HEK293 (cell line): ENCODE measurements around the gene ZNF576.

Experiments used
- HOXA7 ChIP-seq: sonication (generic); formaldehyde crosslinking; IDR thresholded peaks from 2 replicates; pipeline ENCODE4 v1.8.1; 2022; ENCODE audit warnings: missing genetic modification reagents, borderline replicate concordance
- KLF9 ChIP-seq: fragments of 450-650 bp; formaldehyde crosslinking; IDR thresholded peaks from 2 replicates; pipeline ENCODE4 v1.5.1; 2016; ENCODE audit warnings: missing biosample characterization, missing genetic modification characterization, low read depth
- PRDM1 ChIP-seq: fragments of 450-650 bp; formaldehyde crosslinking; IDR thresholded peaks from 2 replicates; pipeline ENCODE4; 2016; ENCODE audit warnings: missing biosample characterization, missing genetic modification characterization
- TCF7L2 ChIP-seq: IDR thresholded peaks from 2 replicates; pipeline ENCODE4 v1.6.1; 2011; ENCODE audit warnings: low read depth, mild to moderate bottlenecking, inconsistent platforms, low read length, moderate library complexity, borderline replicate concordance
- ZNF175 ChIP-seq: fragments of 450-650 bp; formaldehyde crosslinking; IDR thresholded peaks from 2 replicates; pipeline ENCODE4 v1.5.1; 2016; ENCODE audit warnings: missing biosample characterization, missing genetic modification characterization
- ZNF221 ChIP-seq: fragments of 450-650 bp; formaldehyde crosslinking; IDR thresholded peaks from 2 replicates; pipeline ENCODE4 v1.5.1; 2017; ENCODE audit warnings: missing biosample characterization, missing genetic modification characterization, borderline replicate concordance
- ZNF223 ChIP-seq: fragments of 450-650 bp; formaldehyde crosslinking; IDR thresholded peaks from 2 replicates; pipeline ENCODE4 v1.5.1; 2016; ENCODE audit warnings: missing biosample characterization, missing genetic modification characterization
- ZNF23 ChIP-seq: fragments of 450-650 bp; formaldehyde crosslinking; IDR thresholded peaks from 2 replicates; pipeline ENCODE4 v1.5.1; 2016; ENCODE audit warnings: missing biosample characterization, missing genetic modification characterization, borderline replicate concordance
- ZNF24 ChIP-seq: fragments of 450-650 bp; formaldehyde crosslinking; IDR thresholded peaks from 2 replicates; pipeline ENCODE4 v1.5.1; 2016; ENCODE audit warnings: missing biosample characterization, missing genetic modification characterization
- ZNF335 ChIP-seq: fragments of 450-650 bp; formaldehyde crosslinking; conservative IDR thresholded peaks from 2 replicates; pipeline ENCODE4 v1.5.1; 2016; ENCODE audit warnings: missing biosample characterization, missing genetic modification characterization
- ZNF416 ChIP-seq: fragments of 450-650 bp; formaldehyde crosslinking; IDR thresholded peaks from 2 replicates; pipeline ENCODE4 v1.5.1; 2016; ENCODE audit warnings: missing biosample characterization, missing genetic modification characterization
- ZNF510 ChIP-seq: fragments of 450-650 bp; formaldehyde crosslinking; IDR thresholded peaks from 2 replicates; pipeline ENCODE4 v1.5.1; 2018; ENCODE audit warnings: mild to moderate bottlenecking, missing genetic modification characterization, missing biosample characterization; ENCODE audit not compliant: insufficient replicate concordance
- ZNF514 ChIP-seq: fragments of 450-650 bp; formaldehyde crosslinking; IDR thresholded peaks from 2 replicates; pipeline ENCODE4 v1.5.1; 2016; ENCODE audit warnings: missing biosample characterization, missing genetic modification characterization
- ZNF558 ChIP-seq: fragments of 450-650 bp; formaldehyde crosslinking; IDR thresholded peaks from 2 replicates; pipeline ENCODE4 v1.5.1; 2016; ENCODE audit warnings: missing biosample characterization, missing genetic modification characterization
- ZNF621 ChIP-seq: fragments of 450-650 bp; formaldehyde crosslinking; IDR thresholded peaks from 2 replicates; pipeline ENCODE4 v1.5.1; 2017; ENCODE audit warnings: missing biosample characterization, missing genetic modification characterization
- ZNF768 ChIP-seq: fragments of 450-650 bp; formaldehyde crosslinking; IDR thresholded peaks from 2 replicates; pipeline ENCODE4 v1.5.1; 2018; ENCODE audit warnings: missing biosample characterization, mild to moderate bottlenecking, missing genetic modification characterization
- TF ChIP-seq, protein P1 (sequence below): fragments of 450-650 bp; formaldehyde crosslinking; IDR thresholded peaks from 2 replicates; pipeline ENCODE4 v1.5.1; 2016; ENCODE audit warnings: missing biosample characterization, missing genetic modification characterization
- TF ChIP-seq, protein P2 (sequence below): fragments of 450-650 bp; formaldehyde crosslinking; IDR thresholded peaks from 2 replicates; pipeline ENCODE4 v1.5.1; 2016; ENCODE audit warnings: missing biosample characterization, missing genetic modification characterization
- TF ChIP-seq, protein P3 (sequence below): fragments of 450-650 bp; formaldehyde crosslinking; IDR thresholded peaks from 2 replicates; pipeline ENCODE4 v1.5.1; 2016; ENCODE audit warnings: missing biosample characterization, missing genetic modification characterization
- TF ChIP-seq, protein P4 (sequence below): fragments of 450-650 bp; formaldehyde crosslinking; IDR thresholded peaks from 2 replicates; pipeline ENCODE4 v1.5.1; 2016; ENCODE audit warnings: missing biosample characterization, missing genetic modification characterization
- TF ChIP-seq, protein P5 (sequence below): fragments of 450-650 bp; formaldehyde crosslinking; IDR thresholded peaks from 2 replicates; pipeline ENCODE4 v1.5.1; 2016; ENCODE audit warnings: missing biosample characterization, missing genetic modification characterization
- TF ChIP-seq, protein P6 (sequence below): fragments of 450-650 bp; formaldehyde crosslinking; IDR thresholded peaks from 2 replicates; pipeline ENCODE4 v1.5.1; 2016; ENCODE audit warnings: missing biosample characterization, missing genetic modification characterization
- TF ChIP-seq, protein P7 (sequence below): fragments of 450-650 bp; formaldehyde crosslinking; IDR thresholded peaks from 2 replicates; pipeline ENCODE4 v1.5.1; 2016; ENCODE audit warnings: missing biosample characterization, missing genetic modification characterization, borderline replicate concordance
- TF ChIP-seq, protein P8 (sequence below): fragments of 450-650 bp; formaldehyde crosslinking; IDR thresholded peaks from 2 replicates; pipeline ENCODE4 v1.5.1; 2017; ENCODE audit warnings: missing biosample characterization, missing genetic modification characterization

Gene ZNF576

DNA sequence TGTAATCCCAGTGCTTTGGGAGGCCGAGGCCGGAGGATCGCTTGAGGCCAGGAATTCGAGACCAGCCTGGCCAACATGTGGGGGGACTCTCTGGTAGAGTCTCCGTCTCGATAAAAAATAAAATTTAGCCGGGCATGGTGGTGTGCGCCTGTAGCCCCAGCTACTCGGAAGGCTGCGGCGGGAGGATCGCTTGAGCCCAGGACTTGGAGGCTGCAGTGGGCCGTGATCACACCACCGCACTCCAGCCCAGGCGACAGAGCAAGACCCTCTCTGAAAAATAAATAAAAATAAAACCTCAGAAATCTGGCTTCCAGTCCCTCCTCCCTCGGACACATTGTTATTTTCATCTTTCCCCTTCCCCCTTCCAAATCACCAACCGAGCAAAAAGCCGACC is 793 bp upstream of the ZNF576 start (continued):
- TF ChIP-seq, protein P1, sequence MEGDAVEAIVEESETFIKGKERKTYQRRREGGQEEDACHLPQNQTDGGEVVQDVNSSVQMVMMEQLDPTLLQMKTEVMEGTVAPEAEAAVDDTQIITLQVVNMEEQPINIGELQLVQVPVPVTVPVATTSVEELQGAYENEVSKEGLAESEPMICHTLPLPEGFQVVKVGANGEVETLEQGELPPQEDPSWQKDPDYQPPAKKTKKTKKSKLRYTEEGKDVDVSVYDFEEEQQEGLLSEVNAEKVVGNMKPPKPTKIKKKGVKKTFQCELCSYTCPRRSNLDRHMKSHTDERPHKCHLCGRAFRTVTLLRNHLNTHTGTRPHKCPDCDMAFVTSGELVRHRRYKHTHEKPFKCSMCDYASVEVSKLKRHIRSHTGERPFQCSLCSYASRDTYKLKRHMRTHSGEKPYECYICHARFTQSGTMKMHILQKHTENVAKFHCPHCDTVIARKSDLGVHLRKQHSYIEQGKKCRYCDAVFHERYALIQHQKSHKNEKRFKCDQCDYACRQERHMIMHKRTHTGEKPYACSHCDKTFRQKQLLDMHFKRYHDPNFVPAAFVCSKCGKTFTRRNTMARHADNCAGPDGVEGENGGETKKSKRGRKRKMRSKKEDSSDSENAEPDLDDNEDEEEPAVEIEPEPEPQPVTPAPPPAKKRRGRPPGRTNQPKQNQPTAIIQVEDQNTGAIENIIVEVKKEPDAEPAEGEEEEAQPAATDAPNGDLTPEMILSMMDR (tag by site-specific recombination) = peak; percentile 27; the same call in 1 of the 2 replicates
- no peak for TF ChIP-seq ZNF223
- TF ChIP-seq, protein P2, sequence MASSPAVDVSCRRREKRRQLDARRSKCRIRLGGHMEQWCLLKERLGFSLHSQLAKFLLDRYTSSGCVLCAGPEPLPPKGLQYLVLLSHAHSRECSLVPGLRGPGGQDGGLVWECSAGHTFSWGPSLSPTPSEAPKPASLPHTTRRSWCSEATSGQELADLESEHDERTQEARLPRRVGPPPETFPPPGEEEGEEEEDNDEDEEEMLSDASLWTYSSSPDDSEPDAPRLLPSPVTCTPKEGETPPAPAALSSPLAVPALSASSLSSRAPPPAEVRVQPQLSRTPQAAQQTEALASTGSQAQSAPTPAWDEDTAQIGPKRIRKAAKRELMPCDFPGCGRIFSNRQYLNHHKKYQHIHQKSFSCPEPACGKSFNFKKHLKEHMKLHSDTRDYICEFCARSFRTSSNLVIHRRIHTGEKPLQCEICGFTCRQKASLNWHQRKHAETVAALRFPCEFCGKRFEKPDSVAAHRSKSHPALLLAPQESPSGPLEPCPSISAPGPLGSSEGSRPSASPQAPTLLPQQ (tag by site-specific recombination) = no peak
- no peak for TF ChIP-seq TCF7L2
- no peak for TF ChIP-seq ZNF416 (tag by site-specific recombination)
- no peak for TF ChIP-seq ZNF514 (tag by site-specific recombination)
- TF ChIP-seq ZNF335 (tag by site-specific recombination) = no peak
- no peak for TF ChIP-seq ZNF558 (tag by site-specific recombination)
- TF ChIP-seq KLF9 (tag by site-specific recombination) = no peak
- no peak for TF ChIP-seq ZNF510 (tag by site-specific recombination)
- TF ChIP-seq ZNF768 (tag by site-specific recombination) = no peak; the same call in 1 of the 2 replicates
- TF ChIP-seq, protein P3, sequence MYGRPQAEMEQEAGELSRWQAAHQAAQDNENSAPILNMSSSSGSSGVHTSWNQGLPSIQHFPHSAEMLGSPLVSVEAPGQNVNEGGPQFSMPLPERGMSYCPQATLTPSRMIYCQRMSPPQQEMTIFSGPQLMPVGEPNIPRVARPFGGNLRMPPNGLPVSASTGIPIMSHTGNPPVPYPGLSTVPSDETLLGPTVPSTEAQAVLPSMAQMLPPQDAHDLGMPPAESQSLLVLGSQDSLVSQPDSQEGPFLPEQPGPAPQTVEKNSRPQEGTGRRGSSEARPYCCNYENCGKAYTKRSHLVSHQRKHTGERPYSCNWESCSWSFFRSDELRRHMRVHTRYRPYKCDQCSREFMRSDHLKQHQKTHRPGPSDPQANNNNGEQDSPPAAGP = peak; percentile 8; the same call in 1 of the 2 replicates
- TF ChIP-seq ZNF23 (tag by site-specific recombination) = no peak
- TF ChIP-seq, protein P4, sequence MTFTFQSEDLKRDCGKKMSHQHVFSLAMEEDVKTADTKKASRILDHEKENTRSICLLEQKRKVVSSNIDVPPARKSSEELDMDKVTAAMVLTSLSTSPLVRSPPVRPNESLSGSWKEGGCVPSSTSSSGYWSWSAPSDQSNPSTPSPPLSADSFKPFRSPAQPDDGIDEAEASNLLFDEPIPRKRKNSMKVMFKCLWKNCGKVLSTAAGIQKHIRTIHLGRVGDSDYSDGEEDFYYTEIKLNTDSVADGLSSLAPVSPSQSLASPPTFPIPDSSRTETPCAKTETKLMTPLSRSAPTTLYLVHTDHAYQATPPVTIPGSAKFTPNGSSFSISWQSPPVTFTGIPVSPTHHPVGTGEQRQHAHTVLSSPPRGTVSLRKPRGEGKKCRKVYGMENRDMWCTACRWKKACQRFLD (tag by site-specific recombination) = no peak
- no peak for TF ChIP-seq HOXA7 (CRISPR knock-in tag)
- TF ChIP-seq, protein P5, sequence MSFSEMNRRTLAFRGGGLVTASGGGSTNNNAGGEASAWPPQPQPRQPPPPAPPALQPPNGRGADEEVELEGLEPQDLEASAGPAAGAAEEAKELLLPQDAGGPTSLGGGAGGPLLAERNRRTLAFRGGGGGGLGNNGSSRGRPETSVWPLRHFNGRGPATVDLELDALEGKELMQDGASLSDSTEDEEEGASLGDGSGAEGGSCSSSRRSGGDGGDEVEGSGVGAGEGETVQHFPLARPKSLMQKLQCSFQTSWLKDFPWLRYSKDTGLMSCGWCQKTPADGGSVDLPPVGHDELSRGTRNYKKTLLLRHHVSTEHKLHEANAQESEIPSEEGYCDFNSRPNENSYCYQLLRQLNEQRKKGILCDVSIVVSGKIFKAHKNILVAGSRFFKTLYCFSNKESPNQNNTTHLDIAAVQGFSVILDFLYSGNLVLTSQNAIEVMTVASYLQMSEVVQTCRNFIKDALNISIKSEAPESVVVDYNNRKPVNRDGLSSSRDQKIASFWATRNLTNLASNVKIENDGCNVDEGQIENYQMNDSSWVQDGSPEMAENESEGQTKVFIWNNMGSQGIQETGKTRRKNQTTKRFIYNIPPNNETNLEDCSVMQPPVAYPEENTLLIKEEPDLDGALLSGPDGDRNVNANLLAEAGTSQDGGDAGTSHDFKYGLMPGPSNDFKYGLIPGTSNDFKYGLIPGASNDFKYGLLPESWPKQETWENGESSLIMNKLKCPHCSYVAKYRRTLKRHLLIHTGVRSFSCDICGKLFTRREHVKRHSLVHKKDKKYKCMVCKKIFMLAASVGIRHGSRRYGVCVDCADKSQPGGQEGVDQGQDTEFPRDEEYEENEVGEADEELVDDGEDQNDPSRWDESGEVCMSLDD = 0 out of 2 replicates have a peak, but pooled peaks have one; percentile 52
- TF ChIP-seq ZNF221 (tag by site-specific recombination) = no peak
- TF ChIP-seq, protein P6, sequence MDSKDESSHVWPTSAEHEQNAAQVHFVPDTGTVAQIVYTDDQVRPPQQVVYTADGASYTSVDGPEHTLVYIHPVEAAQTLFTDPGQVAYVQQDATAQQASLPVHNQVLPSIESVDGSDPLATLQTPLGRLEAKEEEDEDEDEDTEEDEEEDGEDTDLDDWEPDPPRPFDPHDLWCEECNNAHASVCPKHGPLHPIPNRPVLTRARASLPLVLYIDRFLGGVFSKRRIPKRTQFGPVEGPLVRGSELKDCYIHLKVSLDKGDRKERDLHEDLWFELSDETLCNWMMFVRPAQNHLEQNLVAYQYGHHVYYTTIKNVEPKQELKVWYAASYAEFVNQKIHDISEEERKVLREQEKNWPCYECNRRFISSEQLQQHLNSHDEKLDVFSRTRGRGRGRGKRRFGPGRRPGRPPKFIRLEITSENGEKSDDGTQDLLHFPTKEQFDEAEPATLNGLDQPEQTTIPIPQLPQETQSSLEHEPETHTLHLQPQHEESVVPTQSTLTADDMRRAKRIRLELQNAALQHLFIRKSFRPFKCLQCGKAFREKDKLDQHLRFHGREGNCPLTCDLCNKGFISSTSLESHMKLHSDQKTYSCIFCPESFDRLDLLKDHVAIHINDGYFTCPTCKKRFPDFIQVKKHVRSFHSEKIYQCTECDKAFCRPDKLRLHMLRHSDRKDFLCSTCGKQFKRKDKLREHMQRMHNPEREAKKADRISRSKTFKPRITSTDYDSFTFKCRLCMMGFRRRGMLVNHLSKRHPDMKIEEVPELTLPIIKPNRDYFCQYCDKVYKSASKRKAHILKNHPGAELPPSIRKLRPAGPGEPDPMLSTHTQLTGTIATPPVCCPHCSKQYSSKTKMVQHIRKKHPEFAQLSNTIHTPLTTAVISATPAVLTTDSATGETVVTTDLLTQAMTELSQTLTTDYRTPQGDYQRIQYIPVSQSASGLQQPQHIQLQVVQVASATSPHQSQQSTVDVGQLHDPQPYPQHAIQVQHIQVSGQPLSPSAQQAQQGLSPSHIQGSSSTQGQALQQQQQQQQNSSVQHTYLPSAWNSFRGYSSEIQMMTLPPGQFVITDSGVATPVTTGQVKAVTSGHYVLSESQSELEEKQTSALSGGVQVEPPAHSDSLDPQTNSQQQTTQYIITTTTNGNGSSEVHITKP (tag by site-specific recombination) = no peak; the same call in 1 of the 2 replicates
- no peak for TF ChIP-seq ZNF24 (tag by site-specific recombination)
- no peak for TF ChIP-seq PRDM1 (tag by site-specific recombination)
- TF ChIP-seq ZNF175 (tag by site-specific recombination) = no peak
- TF ChIP-seq, protein P7, sequence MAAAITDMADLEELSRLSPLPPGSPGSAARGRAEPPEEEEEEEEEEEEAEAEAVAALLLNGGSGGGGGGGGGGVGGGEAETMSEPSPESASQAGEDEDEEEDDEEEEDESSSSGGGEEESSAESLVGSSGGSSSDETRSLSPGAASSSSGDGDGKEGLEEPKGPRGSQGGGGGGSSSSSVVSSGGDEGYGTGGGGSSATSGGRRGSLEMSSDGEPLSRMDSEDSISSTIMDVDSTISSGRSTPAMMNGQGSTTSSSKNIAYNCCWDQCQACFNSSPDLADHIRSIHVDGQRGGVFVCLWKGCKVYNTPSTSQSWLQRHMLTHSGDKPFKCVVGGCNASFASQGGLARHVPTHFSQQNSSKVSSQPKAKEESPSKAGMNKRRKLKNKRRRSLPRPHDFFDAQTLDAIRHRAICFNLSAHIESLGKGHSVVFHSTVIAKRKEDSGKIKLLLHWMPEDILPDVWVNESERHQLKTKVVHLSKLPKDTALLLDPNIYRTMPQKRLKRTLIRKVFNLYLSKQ (tag by site-specific recombination) = no peak
- TF ChIP-seq, protein P8, sequence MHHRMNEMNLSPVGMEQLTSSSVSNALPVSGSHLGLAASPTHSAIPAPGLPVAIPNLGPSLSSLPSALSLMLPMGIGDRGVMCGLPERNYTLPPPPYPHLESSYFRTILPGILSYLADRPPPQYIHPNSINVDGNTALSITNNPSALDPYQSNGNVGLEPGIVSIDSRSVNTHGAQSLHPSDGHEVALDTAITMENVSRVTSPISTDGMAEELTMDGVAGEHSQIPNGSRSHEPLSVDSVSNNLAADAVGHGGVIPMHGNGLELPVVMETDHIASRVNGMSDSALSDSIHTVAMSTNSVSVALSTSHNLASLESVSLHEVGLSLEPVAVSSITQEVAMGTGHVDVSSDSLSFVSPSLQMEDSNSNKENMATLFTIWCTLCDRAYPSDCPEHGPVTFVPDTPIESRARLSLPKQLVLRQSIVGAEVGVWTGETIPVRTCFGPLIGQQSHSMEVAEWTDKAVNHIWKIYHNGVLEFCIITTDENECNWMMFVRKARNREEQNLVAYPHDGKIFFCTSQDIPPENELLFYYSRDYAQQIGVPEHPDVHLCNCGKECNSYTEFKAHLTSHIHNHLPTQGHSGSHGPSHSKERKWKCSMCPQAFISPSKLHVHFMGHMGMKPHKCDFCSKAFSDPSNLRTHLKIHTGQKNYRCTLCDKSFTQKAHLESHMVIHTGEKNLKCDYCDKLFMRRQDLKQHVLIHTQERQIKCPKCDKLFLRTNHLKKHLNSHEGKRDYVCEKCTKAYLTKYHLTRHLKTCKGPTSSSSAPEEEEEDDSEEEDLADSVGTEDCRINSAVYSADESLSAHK (tag by site-specific recombination) = no peak
- no peak for TF ChIP-seq ZNF621 (tag by site-specific recombination)
